Type B pancreatic cell (in vitro differentiated cells): ENCODE measurements around the gene ATP1A1. TPM values are rescaled to one million over a fixed set of nuclear protein-coding genes. Genes with fewer than 3 reads are reported as not detected.

Experiments
- DNase-seq: peaks from one replicate; pipeline ENCODE4 v3.0.0; 2021; ENCODE audit warnings: mixed read lengths; ENCODE audit not compliant: unreplicated experiment; ENCODE audit errors: extremely low spot score
- H3K27ac Mint-ChIP-seq: 2 replicates; pipeline ENCODE4 v1.8.0; 2021; ENCODE audit warnings: mild to moderate bottlenecking, mixed read lengths
- H3K27me3 Mint-ChIP-seq: 2 replicates; pipeline ENCODE4 v1.8.0; 2021; ENCODE audit warnings: mixed read lengths
- H3K36me3 Mint-ChIP-seq: 2 replicates; pipeline ENCODE4 v1.8.0; 2021; ENCODE audit warnings: mixed read lengths
- H3K4me1 Mint-ChIP-seq: one replicate; pipeline ENCODE4 v1.8.0; 2021; ENCODE audit warnings: mixed read lengths; ENCODE audit not compliant: unreplicated experiment
- H3K4me3 Mint-ChIP-seq: 2 replicates; pipeline ENCODE4 v1.8.0; 2021; ENCODE audit warnings: mild to moderate bottlenecking, mixed read lengths
- H3K9me3 Mint-ChIP-seq: 2 replicates; pipeline ENCODE4 v1.8.0; 2021; ENCODE audit warnings: mixed read lengths
- CTCF ChIP-seq: fragments of 200-600 bp; sonication (generic); conservative IDR thresholded peaks from 2 replicates; pipeline ENCODE4 v1.5.0; 2021; ENCODE audit warnings: antibody characterized with exemption, mild to moderate bottlenecking
- total RNA-seq: library from RNA; stranded (reverse); gene quantifications from 2 replicates; pipeline ENCODE4 v1.2.1, GENCODE V29; 2021; ENCODE audit warnings: low replicate concordance

ATP1A1 gene
- total RNA-seq, 1 donor from 2014 or later = 374 TPM

- H3K36me3 Mint-ChIP-seq = peaks cover 45% of the 10 kb centered on the region
- no peak for TF ChIP-seq CTCF
- DNase-seq = no peak
- no peaks in the 10 kb centered on the region for H3K9me3 Mint-ChIP-seq
- H3K27ac Mint-ChIP-seq = peak overlapping the region; percentile 8
- H3K4me3 Mint-ChIP-seq = no peak overlapping the region
- H3K4me1 Mint-ChIP-seq = peaks cover 6% of the 10 kb centered on the region
- no peaks in the 10 kb centered on the region for H3K27me3 Mint-ChIP-seq
Observed at GRCh38 chr1:116407033-116407432, 34.0 kb downstream of the ATP1A1 start.

DNA sequence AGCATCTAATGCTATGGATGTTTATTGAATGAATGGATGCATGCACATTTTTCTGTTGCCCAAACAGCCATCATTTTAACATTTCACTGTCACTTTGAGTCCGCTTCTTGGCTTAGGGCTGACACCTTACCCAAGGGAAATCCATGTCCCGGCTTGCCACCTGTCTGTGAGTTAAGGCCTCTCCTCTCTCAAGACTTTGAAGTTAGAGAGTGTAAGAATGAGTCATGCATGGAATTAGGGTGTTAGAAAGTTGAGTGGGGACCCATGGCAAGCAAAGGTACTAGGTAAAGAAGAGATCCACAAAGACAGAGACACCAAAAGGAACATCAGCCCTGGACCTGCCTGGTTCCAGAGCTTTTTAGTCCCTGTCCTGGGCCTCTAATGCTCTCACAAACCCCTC is 35.1 kb downstream of the ATP1A1 start:
- no peak for DNase-seq
- no peaks in the 10 kb centered on the region for H3K27me3 Mint-ChIP-seq
- no peaks in the 10 kb centered on the region for H3K9me3 Mint-ChIP-seq
- H3K4me1 Mint-ChIP-seq = peaks cover 8% of the 10 kb centered on the region
- H3K36me3 Mint-ChIP-seq = peaks cover 41% of the 10 kb centered on the region
- H3K27ac Mint-ChIP-seq = no peak overlapping the region
- no peak overlapping the region for H3K4me3 Mint-ChIP-seq
- no peak for TF ChIP-seq CTCF

DNA sequence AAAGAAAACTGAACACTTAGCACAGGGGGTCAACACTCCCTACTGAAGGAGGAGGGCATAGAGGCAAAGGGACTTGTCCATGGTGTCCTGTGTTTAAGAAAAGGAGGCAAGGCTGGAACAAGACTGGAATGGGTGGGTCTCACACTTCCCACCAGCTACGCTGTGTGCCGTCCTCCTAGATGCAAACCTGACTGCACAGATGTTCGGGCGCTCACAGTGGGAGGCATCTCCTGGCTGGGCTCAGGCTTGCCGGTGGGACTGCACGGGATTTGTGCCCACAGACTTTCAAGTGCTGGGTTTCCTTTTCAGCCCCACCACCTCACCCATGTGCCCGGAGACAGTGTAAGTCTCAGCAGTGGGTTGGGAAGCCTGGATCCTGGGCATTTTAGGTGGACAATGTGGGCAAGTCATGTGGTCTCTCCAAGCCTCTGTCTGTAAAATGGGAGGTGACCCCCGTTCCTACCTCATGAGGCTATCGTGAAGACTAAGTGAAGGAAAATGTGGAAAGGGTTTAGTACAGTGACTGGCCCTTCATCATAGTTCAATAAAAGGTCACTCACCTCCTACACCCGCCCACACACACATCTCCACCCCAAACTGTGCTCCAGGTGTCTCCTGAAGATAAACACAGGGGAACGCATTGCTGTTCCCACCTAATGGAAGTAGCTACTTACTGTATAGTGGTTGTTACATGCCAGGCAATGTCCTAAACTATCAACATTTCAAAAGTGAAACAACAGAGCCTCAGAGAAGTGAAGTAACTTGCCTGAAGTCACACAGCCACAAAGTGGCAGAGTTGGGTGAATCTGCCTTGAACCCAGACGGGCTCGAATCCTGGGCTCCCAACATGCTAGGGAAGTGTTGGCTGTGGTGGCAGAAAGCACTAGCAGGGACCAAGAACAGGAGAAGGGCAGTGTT is 36.0 kb downstream of the ATP1A1 start:
- no peak overlapping the region for H3K4me3 Mint-ChIP-seq
- H3K36me3 Mint-ChIP-seq = peaks cover 37% of the 10 kb centered on the region
- DNase-seq = no peak
- peaks cover 8% of the 10 kb centered on the region for H3K4me1 Mint-ChIP-seq
- no peak for TF ChIP-seq CTCF
- H3K27me3 Mint-ChIP-seq = no peaks in the 10 kb centered on the region
- no peaks in the 10 kb centered on the region for H3K9me3 Mint-ChIP-seq
- H3K27ac Mint-ChIP-seq = peak overlapping the region; percentile 41

DNA sequence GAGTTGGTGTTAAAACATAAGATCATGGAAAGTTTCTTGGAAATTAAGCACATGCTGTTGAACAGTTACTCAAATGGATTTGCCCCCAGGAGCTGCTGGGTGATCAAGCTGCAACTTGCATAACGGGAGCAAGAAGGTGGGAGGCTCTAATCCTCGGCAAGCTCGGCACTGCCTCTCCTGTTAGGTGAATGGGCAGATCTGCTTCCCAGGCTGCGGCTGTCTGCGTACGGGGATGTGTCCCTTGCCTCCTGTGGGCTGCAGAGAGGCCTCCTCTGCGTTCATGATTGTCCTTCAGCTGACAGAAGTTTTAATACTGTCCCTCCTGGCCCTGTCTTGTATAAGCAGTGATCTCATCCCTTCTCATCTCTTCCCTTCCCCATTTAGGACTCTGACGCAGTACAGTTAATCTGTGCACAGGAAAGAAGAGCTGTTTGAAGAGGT is 36.7 kb downstream of the ATP1A1 start:
- Mint-ChIP-seq H3K27ac (no peak overlapping the region), H3K27me3 (no peaks in the 10 kb centered on the region), H3K4me1 (peaks cover 5% of the 10 kb centered on the region), H3K36me3 (peaks cover 33% of the 10 kb centered on the region), H3K4me3 (no peak overlapping the region), H3K9me3 (no peaks in the 10 kb centered on the region)
- DNase-seq = no peak
- no peak for TF ChIP-seq CTCF

GRCh38 chr1:116411784-116412479 is 38.9 kb downstream of the ATP1A1 start:
- Mint-ChIP-seq H3K4me1 (peaks cover 18% of the 10 kb centered on the region), H3K4me3 (no peak overlapping the region), H3K27ac (no peak overlapping the region), H3K36me3 (peaks cover 15% of the 10 kb centered on the region), H3K9me3 (no peaks in the 10 kb centered on the region), H3K27me3 (no peaks in the 10 kb centered on the region)
- no peak for TF ChIP-seq CTCF
- DNase-seq = no peak
